Measurements from ENCODE around the gene ZNF256.

DNA sequence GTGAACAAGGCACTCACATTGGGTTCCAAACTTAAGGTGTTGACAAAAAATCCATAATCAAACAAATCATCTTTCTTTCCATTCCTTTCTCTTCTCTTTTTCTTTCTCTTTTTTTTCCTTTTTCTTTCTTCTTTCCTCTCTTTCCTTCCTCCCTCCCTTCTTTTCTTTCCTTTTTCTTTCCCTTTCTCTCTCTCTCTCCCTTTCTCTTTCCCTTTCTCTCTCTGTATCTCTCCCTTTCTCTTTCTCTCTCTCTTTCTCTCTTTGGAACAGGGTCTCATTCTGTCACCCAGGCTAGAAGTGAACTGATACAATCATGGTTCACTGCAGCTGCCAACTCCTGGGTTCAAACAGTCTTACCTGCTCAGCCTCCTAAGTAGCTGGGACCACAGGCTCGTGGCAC, 14.3 kb upstream of the ZNF256 start:
- TF ChIP-seq, protein P1, sequence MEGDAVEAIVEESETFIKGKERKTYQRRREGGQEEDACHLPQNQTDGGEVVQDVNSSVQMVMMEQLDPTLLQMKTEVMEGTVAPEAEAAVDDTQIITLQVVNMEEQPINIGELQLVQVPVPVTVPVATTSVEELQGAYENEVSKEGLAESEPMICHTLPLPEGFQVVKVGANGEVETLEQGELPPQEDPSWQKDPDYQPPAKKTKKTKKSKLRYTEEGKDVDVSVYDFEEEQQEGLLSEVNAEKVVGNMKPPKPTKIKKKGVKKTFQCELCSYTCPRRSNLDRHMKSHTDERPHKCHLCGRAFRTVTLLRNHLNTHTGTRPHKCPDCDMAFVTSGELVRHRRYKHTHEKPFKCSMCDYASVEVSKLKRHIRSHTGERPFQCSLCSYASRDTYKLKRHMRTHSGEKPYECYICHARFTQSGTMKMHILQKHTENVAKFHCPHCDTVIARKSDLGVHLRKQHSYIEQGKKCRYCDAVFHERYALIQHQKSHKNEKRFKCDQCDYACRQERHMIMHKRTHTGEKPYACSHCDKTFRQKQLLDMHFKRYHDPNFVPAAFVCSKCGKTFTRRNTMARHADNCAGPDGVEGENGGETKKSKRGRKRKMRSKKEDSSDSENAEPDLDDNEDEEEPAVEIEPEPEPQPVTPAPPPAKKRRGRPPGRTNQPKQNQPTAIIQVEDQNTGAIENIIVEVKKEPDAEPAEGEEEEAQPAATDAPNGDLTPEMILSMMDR (conservative IDR thresholded peaks at IDR 0.05): no peak
- TF ChIP-seq ZFX (IDR thresholded peaks at IDR 0.05): no peak

Data from C4-2B (cell line).